ENCODE measurements around the gene DYNLL2.

DNA sequence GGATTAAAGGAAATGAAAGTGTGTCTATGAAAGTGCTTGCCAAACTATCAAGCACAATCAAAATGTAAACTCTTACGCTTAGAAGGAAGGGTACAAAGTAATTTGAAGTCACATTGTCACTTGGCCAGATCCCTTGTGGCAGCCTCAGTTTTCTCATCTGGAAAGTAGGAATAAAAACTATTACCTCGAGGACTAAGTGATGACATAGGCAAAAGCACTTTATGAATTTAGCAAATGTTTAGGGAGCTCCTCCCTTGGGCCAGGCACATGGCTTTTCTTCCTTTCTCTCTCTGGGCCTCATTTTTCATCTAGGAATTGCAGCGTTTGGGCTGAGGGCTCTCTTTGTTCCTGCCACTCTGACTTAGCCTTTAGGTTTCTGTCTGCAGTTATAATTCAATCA lies 28.5 kb downstream of the DYNLL2 start:
- TF ChIP-seq GABPA (tag; conservative IDR thresholded peaks at IDR 0.05; ENCODE audit: low read depth): no peak
- no peak for TF ChIP-seq KLF10 (CRISPR knock-in tag; IDR thresholded peaks at IDR 0.05)
- TF ChIP-seq, protein P1, sequence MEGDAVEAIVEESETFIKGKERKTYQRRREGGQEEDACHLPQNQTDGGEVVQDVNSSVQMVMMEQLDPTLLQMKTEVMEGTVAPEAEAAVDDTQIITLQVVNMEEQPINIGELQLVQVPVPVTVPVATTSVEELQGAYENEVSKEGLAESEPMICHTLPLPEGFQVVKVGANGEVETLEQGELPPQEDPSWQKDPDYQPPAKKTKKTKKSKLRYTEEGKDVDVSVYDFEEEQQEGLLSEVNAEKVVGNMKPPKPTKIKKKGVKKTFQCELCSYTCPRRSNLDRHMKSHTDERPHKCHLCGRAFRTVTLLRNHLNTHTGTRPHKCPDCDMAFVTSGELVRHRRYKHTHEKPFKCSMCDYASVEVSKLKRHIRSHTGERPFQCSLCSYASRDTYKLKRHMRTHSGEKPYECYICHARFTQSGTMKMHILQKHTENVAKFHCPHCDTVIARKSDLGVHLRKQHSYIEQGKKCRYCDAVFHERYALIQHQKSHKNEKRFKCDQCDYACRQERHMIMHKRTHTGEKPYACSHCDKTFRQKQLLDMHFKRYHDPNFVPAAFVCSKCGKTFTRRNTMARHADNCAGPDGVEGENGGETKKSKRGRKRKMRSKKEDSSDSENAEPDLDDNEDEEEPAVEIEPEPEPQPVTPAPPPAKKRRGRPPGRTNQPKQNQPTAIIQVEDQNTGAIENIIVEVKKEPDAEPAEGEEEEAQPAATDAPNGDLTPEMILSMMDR (IDR thresholded peaks at IDR 0.05 in 2 of 3, conservative IDR thresholded peaks at IDR 0.05 in 1 of 3; ENCODE audit: insufficient read depth in 2 of 3, low read depth in 1 of 3, low read length in 3 of 3): no peak
- no peak for TF ChIP-seq MAFG (tag; conservative IDR thresholded peaks at IDR 0.05)
